Measurements from ENCODE around the gene GPER1.

DNA sequence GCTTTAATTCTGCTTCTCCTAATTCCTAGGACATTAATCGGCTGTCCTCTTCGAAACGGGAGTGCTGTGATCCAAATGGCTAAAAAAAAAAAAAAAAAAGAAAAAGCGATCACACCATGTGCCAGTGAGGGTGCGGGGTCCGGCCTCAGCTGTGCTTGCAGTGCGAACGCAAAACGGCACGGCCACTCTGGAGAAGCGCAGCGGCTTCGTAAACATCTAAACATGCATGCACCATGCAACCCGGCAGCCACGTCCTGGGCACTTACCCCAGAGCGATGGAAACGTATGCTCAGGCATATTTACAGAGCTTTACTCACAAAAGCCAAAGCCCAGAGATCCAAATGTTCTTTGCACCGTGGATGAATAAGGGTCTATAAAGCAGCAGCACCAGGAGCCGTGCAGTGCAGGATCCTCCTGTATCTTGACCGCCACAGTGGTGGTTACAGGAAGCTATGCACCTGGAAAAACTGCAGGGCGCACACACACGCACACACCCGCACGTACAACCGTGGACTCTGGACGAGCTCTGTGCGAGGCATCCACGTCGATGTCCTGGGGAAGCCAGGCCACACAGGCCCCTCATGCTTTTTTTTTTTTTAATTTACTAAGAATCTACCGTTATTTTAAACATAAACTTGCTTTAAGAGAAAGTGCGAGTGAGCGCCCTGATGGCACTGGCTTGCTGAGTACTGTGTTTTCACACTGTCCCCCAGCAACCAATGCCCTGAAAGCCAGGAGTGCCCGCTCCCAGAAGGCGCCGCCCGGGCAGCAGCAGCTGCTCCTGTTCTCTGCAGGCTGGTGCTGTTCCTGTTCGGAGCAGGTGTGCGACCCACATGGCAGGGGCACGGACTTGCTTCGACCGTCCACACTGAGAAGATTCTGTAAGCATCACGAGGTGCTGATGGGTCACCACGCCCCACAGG lies 25.0 kb downstream of the GPER1 start:
- TF ChIP-seq EZH2 (IDR thresholded peaks at IDR 0.05; ENCODE audit: borderline replicate concordance, low read length): no peak
- TF ChIP-seq CTCF (IDR thresholded peaks at IDR 0.05; ENCODE audit: low read length): no peak
